ENCODE measurements around the gene PRR5L. TPM values are rescaled to one million over a fixed set of nuclear protein-coding genes. Genes with fewer than 3 reads are reported as not detected.

PRR5L gene
- total RNA-seq, 1 experiment from 2014 or later, result 39.3 TPM

- no peak for DNase-seq (ENCODE audit: low read depth)
Measured at GRCh38 chr11:36278531-36279282, 17.4 kb upstream of the PRR5L start.

- no peak for DNase-seq (ENCODE audit: low read depth)
Measured at GRCh38 chr11:36280531-36280930, 15.6 kb upstream of the PRR5L start.

GRCh38 chr11:36281850-36282249 is 14.2 kb upstream of the PRR5L start:
- DNase-seq (ENCODE audit: low read depth), result no peak

GRCh38 chr11:36282926-36283325 is 13.2 kb upstream of the PRR5L start:
- no peak for DNase-seq (ENCODE audit: low read depth)

GRCh38 chr11:36288442-36289225 is 7.5 kb upstream of the PRR5L start:
- no peak for DNase-seq (ENCODE audit: low read depth)

GRCh38 chr11:36289226-36289852 is 6.7 kb upstream of the PRR5L start, which contains the start of gene COMMD9:
COMMD9 (minus strand) TSS chr11:36289424; CDS start chr11:36289412, 12 bp downstream.
- DNase-seq (ENCODE audit: low read depth), result peak; percentile 92

GRCh38 chr11:36292311-36292722 is 3.8 kb upstream of the PRR5L start:
- peak; percentile 50 for DNase-seq (ENCODE audit: low read depth)

GRCh38 chr11:36296884-36297543 is 926 bp downstream of the PRR5L start:
- no peak for DNase-seq (ENCODE audit: low read depth)

- DNase-seq (ENCODE audit: low read depth), result no peak
Measured at GRCh38 chr11:36300650-36301049, 4.6 kb downstream of the PRR5L start.

GRCh38 chr11:36304351-36304750 is 8.3 kb downstream of the PRR5L start:
- DNase-seq (ENCODE audit: low read depth), result no peak

GRCh38 chr11:36305047-36305446 is 9.0 kb downstream of the PRR5L start:
- no peak for DNase-seq (ENCODE audit: low read depth)

GRCh38 chr11:36306888-36307287 is 10.8 kb downstream of the PRR5L start:
- DNase-seq (ENCODE audit: low read depth), result peak; percentile 47

GRCh38 chr11:36308577-36308976 is 12.5 kb downstream of the PRR5L start:
- peak; percentile 23 for DNase-seq (ENCODE audit: low read depth)

GRCh38 chr11:36309779-36310178 is 13.7 kb downstream of the PRR5L start:
- DNase-seq (ENCODE audit: low read depth), result no peak

- peak; percentile 56 for DNase-seq (ENCODE audit: low read depth)
Measured at GRCh38 chr11:36311926-36312595, 16.0 kb downstream of the PRR5L start.

GRCh38 chr11:36312611-36313472 is 16.8 kb downstream of the PRR5L start:
- peak; percentile 90 for DNase-seq (ENCODE audit: low read depth)

GRCh38 chr11:36313750-36314433 is 17.8 kb downstream of the PRR5L start:
- no peak for DNase-seq (ENCODE audit: low read depth)

GRCh38 chr11:36314434-36314767 is 18.3 kb downstream of the PRR5L start:
- DNase-seq (ENCODE audit: low read depth), result no peak

GRCh38 chr11:36316049-36316448 is 20.0 kb downstream of the PRR5L start:
- no peak for DNase-seq (ENCODE audit: low read depth)

- DNase-seq (ENCODE audit: low read depth), result no peak
Measured at GRCh38 chr11:36317992-36318391, 21.9 kb downstream of the PRR5L start.

Measured in HT1080 (cell line).